ENCODE results near the gene COL5A3.
"Not testable (repeated sequence)": the region's sequence is repeated elsewhere in the genome, so short reads cannot be mapped to it uniquely, and the experiment has no call there.

COL5A3 gene

DNA sequence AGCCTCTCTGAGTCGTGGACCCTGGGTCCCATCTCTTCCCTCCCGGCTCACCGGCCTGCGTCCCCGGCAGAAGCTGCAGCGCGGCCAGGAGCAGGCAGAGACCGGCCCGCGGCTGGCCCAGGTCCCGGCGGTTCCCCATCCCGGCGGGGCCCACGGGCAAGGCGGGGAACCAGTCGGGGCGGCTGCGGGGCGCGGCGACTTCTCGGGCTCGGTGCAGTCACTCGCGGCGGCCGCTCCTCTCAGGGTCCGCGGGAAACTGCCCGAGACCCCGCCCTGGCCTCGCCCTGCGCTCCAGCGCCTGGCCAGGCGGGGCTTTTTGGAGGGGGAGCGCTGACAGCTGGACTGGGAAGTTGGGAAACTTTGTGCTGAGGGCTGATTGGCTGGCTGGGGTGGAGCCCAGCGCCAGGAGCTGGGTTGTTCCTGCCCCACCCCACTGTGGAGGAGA lies at the start of gene COL5A3:
Gene COL5A3 (minus strand): TSS at position 258 of the 445 bp plus-strand sequence. CDS start 119 bp downstream, at position 139.
- no peak for DNase-seq

- no peak for DNase-seq
These were observed 42.5 kb upstream of the COL5A3 start for GRCh38 chr19:10052602-10053360.

GRCh38 chr19:10049626-10050025 lies 39.3 kb upstream of the COL5A3 start:
- no peak for DNase-seq

DNA sequence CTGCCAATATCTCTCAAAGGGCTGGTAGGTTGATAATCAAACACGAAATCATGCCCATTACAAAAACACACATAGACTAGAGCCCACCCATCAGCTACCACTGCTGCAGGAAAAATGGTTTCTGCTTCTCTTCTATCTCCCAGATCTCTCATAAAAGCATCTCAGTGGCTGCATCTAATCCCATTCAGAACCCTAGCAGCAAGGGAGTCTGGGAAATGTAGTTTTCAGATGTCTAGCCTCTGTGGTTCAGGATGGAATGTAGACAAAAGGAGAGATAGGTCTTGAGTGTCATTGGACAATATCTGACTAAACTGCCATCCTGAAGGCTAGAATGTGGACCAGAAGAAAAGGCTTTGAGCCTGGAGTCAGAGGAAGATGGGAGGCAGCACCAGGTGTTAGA lies 35.1 kb upstream of the COL5A3 start:
- no peak for DNase-seq

DNA sequence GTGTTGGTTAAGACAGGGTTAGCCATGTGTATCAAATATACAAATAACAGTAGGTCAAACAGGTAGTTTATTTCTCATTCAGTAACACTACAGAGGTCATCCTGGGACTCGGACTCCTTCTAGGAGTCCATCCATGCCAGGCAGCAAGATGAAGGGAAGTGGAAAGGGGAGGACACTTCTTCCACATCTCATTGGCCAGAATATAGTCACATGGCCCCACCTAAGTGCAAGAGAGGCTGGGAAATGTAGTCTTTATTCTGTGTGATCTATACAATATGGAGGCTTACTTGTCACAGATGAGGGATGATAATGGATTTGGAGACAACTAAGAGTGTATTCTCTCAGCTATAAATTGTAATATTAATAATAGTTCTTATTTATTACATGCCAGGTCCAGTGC lies 34.1 kb upstream of the COL5A3 start:
- no peak for DNase-seq

DNA sequence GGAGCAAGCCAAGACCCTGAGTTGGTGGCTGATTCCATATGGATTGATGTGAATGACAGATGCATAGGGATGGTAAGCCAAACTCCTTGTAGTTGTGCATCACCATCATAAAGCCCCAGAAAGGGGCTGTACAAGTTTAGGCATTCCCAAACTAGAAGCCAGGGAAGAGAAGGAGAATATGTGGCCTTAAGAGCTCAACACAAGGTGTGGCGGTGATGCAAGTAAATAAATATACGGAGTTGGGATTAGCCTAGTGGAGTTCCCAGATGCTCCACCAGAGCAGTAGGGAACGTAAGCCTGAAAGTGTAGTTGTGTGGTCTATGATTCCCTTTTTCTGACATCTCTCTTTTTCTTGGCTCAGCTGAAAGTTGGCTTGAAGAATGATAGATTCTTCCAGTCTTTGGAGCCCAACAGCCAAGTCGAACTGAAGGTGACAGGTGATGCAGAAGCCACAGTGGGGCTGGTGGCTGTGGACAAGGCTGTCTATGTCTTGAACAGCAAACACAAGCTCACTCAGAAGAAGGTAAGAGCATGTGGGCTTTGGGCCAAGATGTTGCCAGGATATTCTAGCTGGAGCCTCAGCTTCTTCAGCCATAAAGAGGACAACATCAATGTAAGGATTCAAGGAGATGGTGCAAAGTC lies 33.1 kb upstream of the COL5A3 start:
- DNase-seq, result no peak

DNA sequence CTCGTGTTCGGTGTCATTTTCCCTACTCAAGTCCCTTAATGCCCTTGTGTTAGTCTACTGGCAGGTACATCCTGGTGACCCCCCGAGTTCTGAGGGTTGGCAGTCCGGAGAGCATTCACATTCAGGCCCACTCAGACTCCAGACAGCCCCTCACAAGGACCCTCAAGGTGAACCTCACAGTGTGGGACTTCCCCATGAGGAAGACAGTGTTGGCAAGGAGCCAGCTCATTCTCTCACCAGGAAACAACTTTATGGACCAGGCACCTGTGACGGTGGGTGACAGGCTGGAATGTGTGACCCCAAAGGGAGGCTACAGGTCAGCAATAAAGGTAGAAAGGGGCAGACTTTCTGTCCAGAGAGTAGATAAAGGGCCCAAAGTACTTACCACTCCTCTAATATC lies 27.5 kb upstream of the COL5A3 start:
- no peak for DNase-seq

DNA sequence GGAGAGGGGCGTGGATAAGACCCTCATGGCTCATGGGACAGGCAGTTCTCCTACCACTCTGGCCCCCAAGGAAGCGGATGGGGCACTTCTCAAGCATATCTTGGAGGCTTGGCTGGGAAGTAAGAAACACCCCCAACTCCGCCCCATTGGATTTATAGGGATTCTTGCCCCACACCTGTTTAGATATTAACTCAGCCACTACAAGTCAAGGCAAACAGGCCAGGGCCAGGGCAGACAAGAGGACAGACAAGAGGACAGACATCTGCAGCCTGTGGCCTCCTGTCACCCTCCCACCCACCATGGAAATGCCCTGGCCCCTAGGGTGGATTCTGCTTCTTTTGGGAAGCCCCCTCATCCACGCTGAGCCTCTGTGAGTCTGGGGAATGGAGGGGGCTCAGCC lies 27.1 kb upstream of the COL5A3 start:
- no peak for DNase-seq

- DNase-seq, result no peak
These were observed 26.3 kb upstream of the COL5A3 start for GRCh38 chr19:10036601-10037071.

GRCh38 chr19:10033614-10034013 lies 23.3 kb upstream of the COL5A3 start:
- no peak for DNase-seq

DNA sequence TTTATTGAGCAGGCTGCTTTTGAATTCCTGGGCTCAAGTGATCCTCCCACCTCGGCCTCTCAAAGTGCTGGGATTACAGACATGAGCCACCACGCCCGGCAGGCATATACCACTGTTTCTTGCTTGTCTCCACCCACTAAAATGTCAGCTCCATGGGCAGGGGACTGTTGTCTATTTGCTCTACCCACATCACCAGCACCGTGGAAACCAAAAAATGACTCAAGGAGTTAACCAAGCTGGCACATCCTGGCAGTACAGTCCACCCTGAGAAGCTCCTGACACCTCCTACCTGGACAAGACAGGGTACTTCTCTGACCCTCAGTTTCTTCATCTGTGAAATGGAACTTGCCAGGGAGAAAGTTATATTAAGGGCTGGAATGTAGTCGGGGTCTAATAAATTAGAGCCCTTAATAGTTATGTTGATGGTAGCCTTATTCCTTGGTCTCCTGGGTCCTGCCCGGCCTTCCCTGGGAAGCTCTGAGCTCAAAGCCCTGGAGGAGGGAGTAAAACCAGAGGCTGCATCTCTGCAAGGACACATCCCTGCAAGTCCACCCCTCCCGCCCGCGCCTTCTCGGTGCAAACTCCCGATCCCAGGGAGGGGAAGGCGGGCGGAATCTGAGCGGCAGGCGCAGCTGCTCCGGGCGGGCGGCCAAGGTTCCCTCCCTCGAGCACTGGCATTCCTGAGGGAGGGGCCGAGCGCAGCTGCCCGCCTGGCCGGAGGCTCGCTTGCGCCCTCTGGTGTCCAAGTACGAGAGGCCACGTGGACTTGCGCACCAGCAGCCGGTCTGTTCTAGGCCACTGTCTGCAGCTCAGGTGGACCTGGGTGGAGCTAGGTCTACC lies 17.1 kb upstream of the COL5A3 start:
- peak; percentile 84 to 94 for DNase-seq

- no peak for DNase-seq
These were observed 16.4 kb upstream of the COL5A3 start for GRCh38 chr19:10026744-10027143.

DNA sequence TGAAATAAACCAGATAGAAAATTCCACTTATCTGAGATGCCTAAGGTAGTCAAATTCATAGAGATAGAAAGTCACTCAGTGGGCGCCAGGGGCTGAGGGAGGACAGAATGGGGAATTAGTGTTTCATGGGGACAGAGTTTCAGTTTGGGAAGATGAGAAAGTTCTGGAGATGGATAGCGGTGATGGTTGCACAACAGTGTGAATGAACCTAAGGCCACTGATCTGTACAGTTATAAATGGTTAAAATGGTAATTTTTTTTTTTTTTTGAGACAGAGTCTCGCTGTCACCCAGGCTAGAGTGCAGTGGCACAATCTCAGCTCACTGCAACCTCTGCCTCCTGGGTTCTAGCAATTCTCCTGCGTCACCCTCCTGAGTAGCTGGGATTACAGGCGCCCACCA lies 12.8 kb upstream of the COL5A3 start:
- DNase-seq, result not testable (repeated sequence)

GRCh38 chr19:10021863-10022262 lies 11.6 kb upstream of the COL5A3 start:
- DNase-seq, result no peak

DNA sequence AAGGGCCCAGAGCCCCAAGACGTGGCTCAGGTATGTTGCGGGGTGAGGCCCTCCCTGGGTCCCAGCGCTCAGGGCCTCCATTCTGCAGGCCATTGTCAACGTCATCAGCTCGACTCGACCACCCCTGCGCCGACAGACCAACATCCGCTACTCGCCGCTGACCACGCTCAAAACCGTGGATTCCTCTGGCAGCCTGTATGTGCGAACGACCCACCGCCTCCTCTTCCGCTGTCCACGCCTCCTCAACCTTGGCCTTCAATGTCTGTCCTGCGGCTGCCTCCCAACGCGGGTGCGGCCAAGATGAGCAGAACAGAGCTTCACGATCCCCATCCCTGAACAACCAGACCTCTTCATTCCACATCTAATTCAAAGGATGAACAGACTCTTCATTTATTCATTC lies 11.1 kb upstream of the COL5A3 start:
- DNase-seq, result no peak

GRCh38 chr19:10020851-10021250 lies 10.5 kb upstream of the COL5A3 start:
- no peak for DNase-seq

- no peak for DNase-seq
These were observed 8.9 kb upstream of the COL5A3 start for GRCh38 chr19:10019246-10019645.

DNA sequence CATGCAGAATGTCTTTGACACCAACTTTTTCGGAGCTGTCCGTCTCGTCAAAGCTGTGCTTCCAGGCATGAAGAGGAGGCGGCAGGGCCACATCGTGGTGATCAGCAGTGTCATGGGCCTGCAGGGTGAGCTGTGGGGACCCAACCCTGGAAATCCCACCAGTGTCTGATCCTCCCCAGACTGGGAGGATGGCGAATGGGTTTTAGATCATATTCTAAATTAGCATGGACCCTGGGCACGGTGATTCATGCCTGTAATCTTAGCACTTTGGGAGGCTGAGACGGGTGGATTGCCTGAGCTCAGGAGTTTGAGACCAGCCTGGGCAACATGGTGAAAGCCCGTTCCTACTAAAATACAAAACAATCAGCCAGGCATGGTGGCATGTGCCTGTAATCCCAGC lies 8.5 kb upstream of the COL5A3 start:
- no peak for DNase-seq

DNA sequence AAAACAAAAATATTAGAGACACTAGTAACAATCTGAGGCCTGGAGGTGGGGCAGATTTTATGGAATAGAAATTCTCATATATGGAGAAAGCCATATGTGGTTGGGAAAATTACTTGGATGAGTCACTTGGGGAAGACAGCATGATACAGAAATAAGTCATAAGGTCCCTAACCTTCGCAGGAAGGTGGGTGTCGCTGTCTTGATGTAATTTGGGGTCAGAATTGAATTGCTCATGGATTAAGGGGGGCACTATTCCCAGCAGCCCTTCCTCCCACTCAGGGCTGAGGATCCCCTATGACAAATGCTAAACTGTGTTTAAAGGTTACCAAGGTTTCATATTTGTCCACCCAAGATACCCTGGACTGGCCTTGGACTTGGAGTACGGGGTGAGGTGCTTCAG lies 8.0 kb upstream of the COL5A3 start:
- DNase-seq, result no peak

DNA sequence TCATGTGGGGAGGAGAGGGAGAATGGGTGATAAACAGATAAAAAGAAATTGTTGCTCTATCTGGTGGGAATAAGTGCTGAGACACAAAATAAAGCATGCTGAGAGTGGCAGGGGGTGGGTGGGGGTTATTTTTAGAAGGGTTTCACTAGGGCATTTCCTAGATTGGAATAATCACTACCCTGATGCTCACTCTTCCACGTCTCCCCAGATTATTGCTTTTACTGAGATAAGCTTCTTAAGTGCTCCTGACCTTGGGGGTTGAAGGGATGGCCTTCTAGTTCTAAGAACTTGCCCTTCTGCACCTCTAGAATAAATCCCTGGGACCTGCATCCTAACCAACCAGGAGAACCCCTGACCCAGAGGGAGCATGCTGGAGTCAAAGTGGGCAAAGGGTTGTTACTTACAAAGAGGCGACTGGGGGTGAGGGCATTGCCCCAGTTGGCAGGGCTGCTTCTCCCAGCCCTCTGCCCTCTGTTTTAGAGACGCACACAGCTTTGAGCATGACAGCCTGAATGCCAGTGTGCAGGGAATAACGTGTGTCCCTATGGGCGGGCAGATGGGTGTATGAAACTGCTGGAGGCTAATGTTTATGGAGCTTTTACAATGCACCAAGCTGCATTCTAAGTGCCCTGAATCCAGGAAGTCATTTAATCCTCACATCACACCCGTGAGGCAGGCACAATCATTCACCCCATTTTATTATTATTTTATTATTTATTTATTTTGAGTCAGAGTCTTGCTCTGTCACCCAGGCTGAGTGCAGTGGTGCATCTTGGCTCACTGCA lies 3.7 kb upstream of the COL5A3 start:
- DNase-seq, result no peak

DNA sequence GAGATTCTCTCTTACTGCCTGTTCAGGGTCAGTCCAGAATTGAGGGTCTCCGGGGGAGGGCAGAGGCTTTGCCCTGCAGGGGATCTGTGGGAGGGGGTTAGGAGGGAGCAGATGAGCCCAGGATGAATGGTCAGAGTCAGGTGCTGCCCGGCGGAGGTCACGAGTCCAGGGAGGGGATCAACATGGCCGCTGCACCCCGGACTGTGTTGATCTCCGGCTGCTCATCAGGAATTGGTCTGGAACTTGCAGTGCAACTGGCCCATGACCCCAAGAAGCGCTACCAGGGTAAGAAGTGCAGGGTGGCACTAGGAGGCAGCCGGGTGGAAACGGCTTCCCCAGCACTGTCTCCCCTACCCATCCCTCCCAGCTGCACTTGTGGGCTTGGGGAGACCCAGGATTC lies 3.0 kb upstream of the COL5A3 start, which contains the start of gene RDH8:
Gene RDH8 (plus strand): TSS at position 168 of the 400 bp plus-strand sequence. CDS start 15 bp downstream, at position 183.
- DNase-seq, result no peak

DNA sequence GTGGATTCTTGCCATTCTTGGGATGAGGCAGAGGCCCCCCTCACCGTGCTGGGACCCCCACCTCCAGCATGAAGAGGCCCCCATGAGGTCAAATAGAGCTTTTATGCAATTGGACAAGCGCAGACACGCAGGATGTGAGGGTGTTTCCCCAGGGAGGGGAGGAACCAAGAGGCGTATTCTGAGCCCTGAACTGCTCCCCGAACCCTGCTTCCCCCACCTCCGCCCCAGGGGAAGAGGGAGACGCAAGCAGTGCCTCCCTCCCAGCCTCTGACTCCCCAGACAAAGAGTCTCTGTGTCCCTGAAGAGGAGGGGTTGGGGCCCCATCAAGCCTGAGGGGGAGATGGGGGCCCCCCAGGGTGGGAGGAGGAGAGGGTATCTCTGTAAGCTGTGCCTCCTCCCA lies 1.7 kb upstream of the COL5A3 start:
- no peak for DNase-seq

GRCh38 chr19:10010939-10011338 lies 635 bp upstream of the COL5A3 start:
- DNase-seq, result no peak
